ENCODE data around the gene NCOA1.

DNA sequence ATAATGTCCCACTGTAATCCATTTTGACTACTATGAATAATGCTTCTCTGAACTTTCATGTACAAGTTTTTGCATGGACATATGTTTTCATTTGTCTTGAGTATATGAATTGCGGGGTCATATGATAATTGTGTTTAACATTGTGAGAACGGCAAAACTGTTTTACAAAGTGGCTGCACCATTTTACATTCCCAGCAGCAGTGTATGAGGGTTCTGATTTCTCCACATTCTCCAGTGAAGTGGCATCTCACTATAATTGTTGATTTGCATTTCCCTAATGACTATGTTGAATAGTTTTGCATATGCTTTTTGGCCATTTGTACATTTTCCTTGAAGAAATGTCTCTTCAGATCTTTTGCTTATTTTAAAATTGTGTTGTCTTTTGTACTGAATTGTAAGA is 20.1 kb downstream of the NCOA1 start:
- no peak for TF ChIP-seq POLR2A (IDR thresholded peaks at IDR 0.05)
- TF ChIP-seq, protein P1, sequence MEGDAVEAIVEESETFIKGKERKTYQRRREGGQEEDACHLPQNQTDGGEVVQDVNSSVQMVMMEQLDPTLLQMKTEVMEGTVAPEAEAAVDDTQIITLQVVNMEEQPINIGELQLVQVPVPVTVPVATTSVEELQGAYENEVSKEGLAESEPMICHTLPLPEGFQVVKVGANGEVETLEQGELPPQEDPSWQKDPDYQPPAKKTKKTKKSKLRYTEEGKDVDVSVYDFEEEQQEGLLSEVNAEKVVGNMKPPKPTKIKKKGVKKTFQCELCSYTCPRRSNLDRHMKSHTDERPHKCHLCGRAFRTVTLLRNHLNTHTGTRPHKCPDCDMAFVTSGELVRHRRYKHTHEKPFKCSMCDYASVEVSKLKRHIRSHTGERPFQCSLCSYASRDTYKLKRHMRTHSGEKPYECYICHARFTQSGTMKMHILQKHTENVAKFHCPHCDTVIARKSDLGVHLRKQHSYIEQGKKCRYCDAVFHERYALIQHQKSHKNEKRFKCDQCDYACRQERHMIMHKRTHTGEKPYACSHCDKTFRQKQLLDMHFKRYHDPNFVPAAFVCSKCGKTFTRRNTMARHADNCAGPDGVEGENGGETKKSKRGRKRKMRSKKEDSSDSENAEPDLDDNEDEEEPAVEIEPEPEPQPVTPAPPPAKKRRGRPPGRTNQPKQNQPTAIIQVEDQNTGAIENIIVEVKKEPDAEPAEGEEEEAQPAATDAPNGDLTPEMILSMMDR (IDR thresholded peaks at IDR 0.05 in 4 of 5, conservative IDR thresholded peaks at IDR 0.05 in 1 of 5): no peak
